Cardiac ventricle fibroblast (primary cell): ENCODE results near the gene ADAMTS1. TPM values are rescaled to one million over a fixed set of nuclear protein-coding genes. Genes with fewer than 3 reads are reported as not detected.

ENCODE experiments used
- total RNA-seq: library from RNA; depleted of rRNA; stranded (reverse); fragments of >200 nt; gene quantifications from 2 replicates; pipeline ENCODE4 v1.2.3, GENCODE V29; 2015

Gene ADAMTS1
- 209 and 225 TPM in 2 replicates for total RNA-seq

GRCh38 chr21:26845066-26845758 is at the start of gene ADAMTS1:
TSS of gene ADAMTS1 (minus strand) at chr21:26845409. CDS start at chr21:26844954, 455 bp downstream.

Other genes with a start within 250 kb of the ADAMTS1 start
- gene ADAMTS5, start 121.7 kb upstream of the ADAMTS1 start, total RNA-seq = 8.4 and 8.7 TPM in 2 replicates